HG02885 (cell line): ENCODE results near the gene KCNA5.

Experiments used
- ATAC-seq: cut with Tn5 transposase; IDR thresholded peaks from one replicate; pipeline ENCODE4 v1.9.1; 2021; ENCODE audit warnings: mild to moderate bottlenecking; ENCODE audit not compliant: unreplicated experiment, poor library complexity

Gene KCNA5

DNA sequence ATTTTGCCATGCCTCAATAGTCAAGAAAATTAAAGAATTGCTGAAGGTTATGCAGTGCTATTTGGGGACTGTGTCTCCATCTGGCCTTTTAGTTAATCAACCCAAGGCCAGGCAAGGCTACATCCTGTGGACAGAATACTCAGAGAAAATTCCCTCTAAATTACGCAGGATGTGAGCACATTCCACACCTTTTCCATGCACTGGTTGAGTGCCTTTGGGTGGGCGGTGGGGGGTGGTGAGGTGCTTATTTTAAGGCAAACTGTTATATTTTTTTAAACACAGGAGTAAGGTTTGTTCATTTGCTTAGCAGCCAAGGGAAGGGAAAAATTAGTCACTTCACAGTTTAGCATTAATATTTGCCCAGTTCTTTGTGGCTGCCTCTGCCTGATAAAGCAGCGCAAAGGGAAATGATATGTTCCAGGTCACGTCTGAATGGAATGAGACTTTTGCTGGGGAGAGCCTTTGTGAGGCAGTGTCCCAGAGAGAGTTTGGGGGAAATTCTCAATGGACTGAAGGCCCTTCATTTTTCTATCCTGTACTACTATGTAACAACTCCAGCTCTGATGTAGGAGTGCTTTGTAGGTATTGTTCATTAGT lies 17.2 kb upstream of the KCNA5 start:
- ATAC-seq = no peak

DNA sequence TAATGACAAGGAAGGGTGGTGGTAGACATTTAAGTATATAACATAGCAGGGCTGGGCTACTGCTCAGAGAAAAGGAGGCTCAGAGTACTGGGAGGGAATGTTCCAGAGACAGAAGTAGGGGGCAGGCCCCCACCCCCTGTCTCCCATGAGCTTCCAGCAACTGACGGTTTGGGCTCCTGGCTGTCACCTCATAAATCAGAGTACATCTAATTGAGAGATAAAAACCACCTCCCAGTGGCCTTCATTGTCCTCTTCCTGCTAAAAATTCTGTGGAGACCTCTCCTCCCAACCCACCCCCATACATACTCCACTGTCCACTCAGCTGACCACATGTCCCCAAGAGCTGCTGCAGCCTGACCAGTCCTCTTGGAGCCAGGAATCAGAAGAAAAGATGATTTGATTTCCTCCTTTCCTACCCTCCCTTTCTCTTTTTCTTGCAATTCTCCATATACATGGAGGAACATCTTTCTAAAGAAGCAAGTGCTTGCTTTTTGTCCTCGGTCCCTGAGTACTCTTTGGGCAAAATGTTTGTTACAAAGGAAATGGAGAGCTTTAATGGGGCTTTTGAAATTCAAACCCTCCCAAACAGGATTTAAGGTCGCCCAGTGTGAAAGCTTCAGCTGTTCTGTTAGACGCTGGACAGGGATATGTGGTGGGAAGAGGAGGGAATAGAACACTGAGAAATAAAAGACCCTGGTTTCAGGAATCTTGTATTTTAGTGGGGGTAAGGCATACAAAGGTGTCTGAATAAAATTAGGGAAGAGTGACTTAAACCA lies 16.4 kb upstream of the KCNA5 start:
- no peak for ATAC-seq

DNA sequence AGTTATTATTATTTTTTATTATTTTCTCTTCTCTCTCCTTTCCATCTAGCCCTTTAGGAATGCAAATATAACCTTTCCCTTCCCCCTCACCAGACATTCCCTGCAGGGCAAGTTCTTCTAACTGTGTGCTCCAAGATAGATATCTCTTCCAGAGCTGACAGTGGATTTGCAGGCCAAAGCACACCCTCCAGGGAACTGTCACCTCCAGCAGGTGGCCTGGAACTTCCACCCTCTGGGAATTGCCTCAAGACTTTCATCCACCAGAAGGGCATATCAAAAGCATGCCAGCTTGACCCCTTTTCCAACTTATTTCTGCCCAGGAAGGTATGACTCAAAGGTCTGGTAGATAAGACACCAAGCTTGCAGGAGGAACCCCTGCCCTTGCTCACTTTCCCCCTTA lies 13.6 kb upstream of the KCNA5 start:
- ATAC-seq = no peak

DNA sequence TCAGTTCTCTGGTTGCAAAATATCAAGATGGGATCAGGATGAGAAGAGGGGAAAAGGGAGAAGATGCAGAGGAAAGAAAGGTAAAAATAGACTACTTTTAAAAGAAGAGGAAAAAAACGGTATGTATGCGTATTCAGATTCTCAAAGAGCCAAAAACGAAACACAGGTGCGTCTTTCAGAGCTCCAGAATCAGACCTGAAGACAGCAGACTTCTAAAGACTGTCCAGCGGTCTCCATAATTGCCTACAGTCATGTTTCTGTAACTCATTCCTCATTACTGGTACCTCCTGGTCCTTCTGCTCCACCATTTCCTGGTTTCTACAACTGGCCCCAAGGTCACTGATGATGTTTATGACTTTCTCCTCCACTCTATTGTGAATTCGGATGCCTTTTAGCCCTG lies 12.4 kb upstream of the KCNA5 start:
- ATAC-seq = no peak

DNA sequence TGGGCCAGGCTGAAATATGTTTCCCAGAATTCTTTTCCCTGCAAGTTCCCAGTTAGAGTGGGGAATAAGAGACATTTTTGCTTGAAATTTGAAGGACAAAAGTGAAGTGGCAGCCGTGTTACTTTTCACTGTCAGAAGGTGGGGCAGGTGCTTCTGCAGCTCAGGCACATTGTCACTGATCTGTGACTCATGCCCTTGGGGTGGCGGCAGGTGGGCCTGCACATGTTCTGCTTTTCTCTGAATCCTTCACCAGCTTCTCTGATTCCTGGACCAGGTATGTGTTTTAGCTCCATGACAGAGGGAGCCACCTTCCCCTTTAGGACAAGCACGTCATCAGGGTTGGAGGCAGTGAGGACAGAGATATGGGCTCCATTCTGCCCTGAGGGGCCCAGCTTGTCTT lies 11.7 kb upstream of the KCNA5 start:
- no peak for ATAC-seq

DNA sequence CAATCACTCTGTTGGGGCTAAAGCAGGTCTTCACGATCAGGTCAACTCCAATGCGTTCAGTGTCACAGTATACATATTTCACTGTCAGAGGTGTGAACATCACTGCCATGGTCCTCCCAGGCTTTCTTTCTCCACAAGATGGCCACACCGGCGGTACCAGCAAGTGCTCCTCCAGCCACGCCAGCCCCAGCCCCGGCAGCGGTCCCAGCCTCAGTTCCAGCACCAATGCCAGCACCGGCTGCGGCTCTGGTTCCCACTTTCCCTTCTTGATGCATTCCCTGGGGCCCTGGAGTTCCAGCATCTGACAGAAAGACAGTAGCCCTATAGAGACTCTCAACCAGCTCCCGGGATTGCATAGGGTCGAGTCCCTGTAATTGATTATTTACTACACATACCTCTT lies 10.9 kb upstream of the KCNA5 start:
- ATAC-seq = no peak

DNA sequence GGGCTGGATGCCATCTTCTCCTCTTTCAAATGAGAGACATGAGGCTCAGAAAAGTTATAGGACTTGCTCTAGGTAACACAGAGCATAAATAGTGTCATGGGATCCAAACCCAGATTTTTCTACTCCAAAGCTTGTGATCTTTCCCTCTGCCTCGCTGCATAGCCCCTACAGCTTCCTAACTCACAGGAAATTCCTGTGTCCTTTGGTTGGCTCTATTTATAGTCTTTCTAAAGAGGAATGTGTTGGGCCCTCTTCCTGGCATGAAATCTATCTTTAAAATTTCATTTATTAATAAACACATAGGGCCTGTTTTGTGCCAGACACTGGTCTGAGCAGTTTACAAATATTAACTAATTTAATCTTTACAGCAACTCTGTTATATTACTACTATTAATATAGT lies 9.8 kb upstream of the KCNA5 start:
- ATAC-seq = no peak

DNA sequence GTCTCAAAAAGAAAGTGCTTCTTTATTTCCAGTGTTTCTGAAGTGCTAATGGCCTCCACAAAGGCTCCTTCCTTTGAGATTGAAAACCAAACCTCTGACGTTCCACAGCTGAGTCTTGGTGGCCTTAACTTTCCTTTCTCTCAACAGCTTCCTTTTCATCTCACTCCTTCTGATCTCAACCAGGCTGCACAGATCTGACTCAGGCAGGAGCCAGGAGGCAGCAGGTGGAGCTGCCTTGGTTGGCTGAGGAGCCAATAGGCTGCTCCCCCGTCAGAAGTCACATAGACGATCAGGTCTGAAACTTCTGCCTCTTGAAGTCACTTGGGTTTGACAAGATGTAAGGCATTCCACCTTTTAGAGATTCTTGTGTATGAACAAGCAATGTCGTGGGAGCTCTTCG lies 9.1 kb upstream of the KCNA5 start:
- ATAC-seq = no peak

DNA sequence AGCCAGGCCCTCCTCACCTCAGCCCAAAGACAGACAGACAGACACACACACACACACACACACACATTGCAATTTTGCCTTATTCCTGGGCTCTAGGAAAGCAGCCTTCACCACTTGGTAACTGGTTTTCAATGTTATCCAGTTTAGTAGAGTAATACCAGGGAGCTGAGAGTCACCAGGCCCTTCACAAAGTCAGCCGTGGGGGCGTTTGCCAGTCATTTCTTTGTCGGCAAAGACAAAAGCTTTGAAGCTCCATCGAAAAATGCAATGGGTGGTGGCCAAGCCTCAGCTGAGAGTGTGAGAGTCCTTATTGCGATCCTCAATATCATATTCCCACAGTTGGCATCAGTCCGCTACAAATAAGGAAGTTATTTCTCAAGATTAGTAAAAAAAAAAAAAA lies 8.1 kb upstream of the KCNA5 start:
- ATAC-seq = no peak

DNA sequence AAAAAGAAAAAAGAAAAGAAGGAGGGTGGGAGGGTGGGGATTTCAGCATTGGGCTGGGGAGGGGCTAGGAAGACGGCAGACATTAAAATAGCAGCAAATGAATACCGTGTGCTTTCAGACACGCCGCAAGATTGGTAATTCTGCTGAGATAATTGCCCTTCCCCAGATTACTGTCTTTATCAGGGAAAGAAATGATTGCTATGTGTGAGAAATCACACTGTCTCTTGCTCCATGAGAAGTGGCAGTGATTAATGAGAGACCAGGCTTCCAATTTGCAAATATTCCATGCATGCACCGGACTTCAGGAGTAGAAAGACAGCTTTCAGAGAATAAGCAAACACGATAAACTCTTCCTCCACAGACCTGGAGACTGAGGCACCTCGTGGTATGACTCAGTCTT lies 7.6 kb upstream of the KCNA5 start:
- no peak for ATAC-seq

DNA sequence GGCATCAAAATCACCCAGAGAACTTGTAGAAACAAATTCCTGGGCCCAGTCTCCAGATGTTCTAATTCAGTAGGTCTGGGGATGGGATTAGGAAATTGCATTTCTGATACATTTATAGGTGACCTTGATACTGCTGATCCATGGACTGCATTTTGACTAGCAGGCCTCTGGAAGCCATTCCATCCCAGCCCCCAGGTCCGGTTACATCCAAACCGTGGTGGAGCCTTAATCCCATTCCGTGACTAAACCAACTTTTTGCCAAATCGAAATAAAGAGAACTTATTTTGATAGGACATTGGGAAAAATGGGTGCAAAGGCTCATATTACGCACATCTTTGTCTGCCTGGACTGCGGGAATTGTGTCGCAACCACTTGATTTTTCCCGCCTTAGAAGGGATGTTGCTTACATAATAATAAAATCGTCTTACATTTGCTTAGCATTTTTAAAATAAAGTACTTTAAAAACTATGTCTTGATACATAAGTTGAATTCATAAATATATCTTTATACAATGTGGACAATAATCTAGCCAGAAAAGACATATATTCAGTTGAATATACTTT lies 5.8 kb upstream of the KCNA5 start:
- ATAC-seq = no peak

DNA sequence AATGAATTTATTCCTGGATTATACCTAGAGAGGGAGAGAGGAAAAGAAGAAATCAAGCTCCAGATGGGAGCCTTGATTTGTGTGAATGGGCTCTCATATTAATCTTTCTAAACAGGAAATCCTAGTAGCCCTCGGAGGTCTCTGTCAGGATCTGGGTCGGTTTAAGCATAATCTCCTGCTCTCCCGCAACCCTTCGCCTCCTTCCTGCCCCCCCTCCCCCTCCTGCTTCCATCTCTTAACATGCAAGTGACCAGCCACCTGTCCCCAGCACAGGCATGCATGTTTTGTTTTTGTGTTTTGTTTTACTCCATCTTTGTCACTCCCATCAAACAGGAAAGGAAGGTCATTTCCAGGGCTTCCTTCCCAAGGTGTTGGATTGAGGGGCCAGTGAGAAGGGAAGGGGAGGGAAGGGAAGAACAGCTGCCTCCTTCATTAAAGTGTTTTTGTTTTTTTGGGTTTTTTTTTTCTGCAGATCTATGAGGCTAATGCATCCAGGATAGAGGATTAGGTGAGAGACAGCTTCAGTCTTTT lies 4.8 kb upstream of the KCNA5 start:
- no peak for ATAC-seq

DNA sequence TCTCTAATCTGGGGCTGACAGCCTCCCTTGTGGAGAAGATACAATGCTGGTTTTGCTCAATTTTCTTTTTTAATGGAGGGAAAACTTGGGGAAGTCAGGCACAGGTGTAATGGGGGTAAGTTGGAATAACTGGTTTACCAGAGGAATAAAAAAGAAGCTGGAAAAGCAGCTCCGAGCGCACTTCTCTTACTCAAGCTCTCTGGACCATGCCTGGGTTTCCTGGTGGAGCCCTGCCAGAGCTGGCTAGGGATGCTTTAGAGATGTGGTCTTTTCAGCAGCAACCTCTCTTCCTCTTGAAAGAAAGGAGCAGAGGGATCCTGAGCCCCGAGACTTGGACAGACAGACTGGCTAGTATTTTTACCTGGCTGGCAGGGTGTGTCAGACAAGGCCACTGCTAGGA lies 3.9 kb upstream of the KCNA5 start:
- ATAC-seq = no peak

DNA sequence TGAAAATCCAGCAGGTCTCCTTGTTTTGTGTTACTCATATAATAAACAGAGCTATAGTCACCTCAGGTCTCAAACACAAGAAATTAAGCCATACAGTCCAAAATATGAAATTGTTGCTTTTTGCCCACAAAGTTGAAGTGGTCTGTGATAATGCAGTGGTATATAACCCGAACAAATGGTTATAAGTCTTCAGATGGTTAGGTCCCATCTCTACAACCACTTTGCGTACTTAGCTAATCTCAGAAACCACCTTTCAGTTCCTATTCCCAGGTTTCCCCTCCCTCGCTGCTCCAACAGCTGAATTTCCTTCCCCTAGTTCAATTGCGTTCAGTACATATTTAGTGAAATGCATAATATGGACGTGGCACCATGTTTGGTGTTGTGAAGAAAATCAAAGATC lies 3.3 kb upstream of the KCNA5 start:
- ATAC-seq = no peak

DNA sequence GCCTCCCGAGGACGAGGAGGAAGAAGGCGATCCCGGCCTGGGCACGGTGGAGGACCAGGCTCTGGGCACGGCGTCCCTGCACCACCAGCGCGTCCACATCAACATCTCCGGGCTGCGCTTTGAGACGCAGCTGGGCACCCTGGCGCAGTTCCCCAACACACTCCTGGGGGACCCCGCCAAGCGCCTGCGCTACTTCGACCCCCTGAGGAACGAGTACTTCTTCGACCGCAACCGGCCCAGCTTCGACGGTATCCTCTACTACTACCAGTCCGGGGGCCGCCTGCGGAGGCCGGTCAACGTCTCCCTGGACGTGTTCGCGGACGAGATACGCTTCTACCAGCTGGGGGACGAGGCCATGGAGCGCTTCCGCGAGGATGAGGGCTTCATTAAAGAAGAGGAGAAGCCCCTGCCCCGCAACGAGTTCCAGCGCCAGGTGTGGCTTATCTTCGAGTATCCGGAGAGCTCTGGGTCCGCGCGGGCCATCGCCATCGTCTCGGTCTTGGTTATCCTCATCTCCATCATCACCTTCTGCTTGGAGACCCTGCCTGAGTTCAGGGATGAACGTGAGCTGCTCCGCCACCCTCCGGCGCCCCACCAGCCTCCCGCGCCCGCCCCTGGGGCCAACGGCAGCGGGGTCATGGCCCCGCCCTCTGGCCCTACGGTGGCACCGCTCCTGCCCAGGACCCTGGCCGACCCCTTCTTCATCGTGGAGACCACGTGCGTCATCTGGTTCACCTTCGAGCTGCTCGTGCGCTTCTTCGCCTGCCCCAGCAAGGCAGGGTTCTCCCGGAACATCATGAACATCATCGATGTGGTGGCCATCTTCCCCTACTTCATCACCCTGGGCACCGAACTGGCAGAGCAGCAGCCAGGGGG lies 979 bp downstream of the KCNA5 start:
- ATAC-seq = no peak

DNA sequence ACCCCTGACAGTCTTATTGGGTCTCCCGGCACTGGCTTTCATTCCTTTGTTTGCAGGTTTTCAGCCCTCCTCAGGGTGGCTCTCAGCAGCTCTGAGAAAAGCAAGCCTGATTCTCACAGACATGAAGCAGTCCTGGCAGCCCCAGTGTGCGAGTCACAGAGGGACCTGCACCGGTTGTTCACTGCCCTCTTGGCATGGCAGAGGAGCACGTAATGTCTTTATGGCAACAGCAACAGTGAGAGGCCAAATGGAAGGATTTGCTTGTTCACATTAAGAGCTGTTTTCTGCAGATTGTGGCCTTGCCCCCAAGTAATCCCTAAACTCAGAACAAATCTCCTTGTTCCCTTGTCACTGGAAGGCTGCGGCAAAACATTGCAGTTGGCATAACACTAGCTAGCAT lies 3.4 kb downstream of the KCNA5 start:
- ATAC-seq = no peak

DNA sequence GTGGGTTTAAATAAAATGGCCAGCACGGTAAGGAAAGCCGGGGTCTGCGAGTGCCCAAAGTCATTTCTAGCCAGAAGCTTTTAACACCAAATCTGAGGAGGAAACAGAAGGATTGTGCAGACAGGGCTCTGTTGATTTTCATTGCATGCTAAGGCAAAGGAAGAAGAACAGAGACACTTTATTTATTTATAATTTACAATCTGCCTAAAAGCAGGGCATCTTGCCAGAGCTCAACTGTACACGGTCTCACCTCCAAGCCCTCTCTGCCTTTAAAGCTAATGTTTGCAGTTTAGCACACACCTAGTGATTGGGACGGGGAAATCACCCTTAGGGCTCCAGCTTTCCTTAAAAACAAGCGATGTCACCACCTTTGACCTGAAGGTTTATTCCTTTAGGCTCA lies 4.0 kb downstream of the KCNA5 start:
- ATAC-seq = no peak

DNA sequence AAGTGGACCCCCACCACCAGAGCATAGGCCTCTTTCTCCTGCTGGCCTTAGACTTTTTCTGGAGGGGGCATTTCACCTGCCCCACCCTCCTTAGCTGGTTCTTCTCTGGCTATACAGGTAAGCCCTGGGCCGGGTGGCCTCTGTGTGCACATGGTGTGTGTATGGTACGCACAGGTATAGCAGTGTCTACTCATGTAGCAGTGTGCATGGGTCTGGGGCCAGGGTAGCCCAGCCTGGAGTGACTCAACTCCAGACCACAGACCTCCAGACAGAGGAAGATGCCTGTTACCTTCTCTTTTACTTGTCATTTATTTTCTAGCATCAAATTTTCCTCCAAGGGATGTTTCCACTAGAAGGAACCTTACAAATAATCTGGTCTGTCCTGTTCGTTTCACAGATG lies 6.9 kb downstream of the KCNA5 start:
- ATAC-seq = no peak

DNA sequence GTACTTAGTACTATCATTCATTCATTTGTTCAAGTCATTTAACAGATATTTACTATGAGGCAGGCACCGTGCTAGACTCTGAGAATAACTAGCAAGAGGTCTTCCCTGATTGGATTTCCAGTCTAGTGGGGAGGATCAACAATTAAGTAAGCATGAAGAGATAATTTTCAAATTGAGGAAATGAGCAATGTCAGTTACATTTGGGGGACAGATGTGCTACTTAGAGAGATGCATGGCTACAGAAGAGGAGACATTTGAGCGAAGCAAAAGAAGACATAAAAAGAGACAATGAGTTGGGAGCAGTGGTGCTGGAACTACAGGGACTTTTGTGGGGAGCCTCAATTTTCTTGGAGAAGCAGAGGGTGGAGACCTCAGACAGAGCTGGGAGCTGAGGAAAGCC lies 7.7 kb downstream of the KCNA5 start:
- no peak for ATAC-seq

DNA sequence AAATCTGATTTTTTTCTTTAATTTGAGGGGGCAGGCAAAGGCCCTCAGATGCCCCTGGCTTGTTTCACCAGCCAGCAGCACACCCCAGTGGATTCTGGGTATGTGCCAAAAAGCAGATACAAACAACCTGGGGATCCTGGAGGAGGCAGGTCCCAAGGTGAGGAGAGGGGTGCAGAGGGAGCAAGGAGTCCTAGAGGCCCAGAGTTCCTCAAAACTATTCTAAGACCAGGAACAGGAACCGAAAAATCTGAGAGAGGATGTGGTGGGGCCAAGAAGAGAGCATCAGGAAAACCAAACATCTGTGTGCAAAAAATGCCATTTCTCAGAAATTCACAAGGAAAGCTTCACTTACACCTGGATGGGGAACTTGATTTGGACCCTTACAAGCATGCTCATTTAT lies 8.2 kb downstream of the KCNA5 start:
- no peak for ATAC-seq

DNA sequence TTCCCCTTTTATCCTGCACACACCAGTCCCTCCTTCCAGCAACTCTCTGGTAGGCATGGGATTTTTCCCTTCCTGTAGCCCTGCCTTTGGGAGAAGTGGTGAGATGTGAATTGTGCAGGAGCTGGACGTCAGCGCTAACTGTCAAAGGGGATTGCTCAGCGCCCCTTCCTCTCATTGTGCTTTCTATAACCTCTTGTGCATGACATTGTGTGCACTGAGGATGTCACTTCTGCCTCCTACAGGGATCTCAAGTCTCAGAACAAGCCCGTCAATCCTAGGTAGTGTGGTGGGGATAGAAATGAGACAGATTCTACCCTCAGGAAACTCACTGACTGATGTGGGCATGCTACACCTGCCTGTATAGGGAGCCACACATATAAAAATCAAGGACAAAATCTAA lies 8.7 kb downstream of the KCNA5 start:
- no peak for ATAC-seq
